A549 (cell line): ENCODE data around the gene MROH7. TPM values are rescaled to one million over a fixed set of nuclear protein-coding genes. Genes with fewer than 3 reads are reported as not detected.

Experiments used
- ATAC-seq, 2 experiments: fragments of 200-7000 bp in 1 of 2; fragments of >200 bp in 1 of 2; cut with Nextera tagmentation in 1 of 2; cut with Tn5 transposase in 1 of 2; 3 replicates each; pipeline versions ENCODE4 v1.8.0 to v1.9.1; 2018 to 2020; ENCODE audit warnings: mild to moderate bottlenecking in 1 of 2, moderate library complexity in 1 of 2
- CTCF ChIA-PET: fragments of 300-600 bp; sonication (Branson Sonifier 250); formaldehyde crosslinking; extraction: SDS; loops from one replicate; lab custom pipeline; 2021; ENCODE audit warnings: antibody characterized with exemption, inconsistent platforms; lab: Yijun Ruan, JAX
- POLR2A ChIA-PET: fragments of 350-600 bp; formaldehyde crosslinking; extraction: SDS; loops from one replicate; lab custom pipeline; 2021; ENCODE audit warnings: antibody characterized with exemption, inconsistent platforms; lab: Yijun Ruan, JAX
- DNase-seq, 2 experiments: peaks; one replicate each; pipeline versions ENCODE4 v3.0.0 to v3.0.0-alpha.2; 2011 to 2016; ENCODE audit warnings: low read depth in 1 of 2, low spot score in 1 of 2
- FAIRE-seq: peaks from 2 replicates; lab custom pipeline; 2011; peaks lifted over from hg19 to GRCh38; lab: Jason Lieb, UNC
- H3K27ac ChIP-seq, 2 experiments: fragments of >200 bp; sonication (Bioruptor Twin); formaldehyde crosslinking; 3 replicates each; pipeline ENCODE4 v1.5.1; 2016 to 2017
- H3K4me1 ChIP-seq: fragments of >200 bp; sonication (Bioruptor Twin); formaldehyde crosslinking; 3 replicates; pipeline ENCODE4 v1.6.1; 2016
- H3K4me2 ChIP-seq: fragments of >200 bp; sonication (Bioruptor Twin); formaldehyde crosslinking; 3 replicates; pipeline ENCODE4 v1.6.1; 2016
- H3K4me3 ChIP-seq: fragments of >200 bp; sonication (Bioruptor Twin); formaldehyde crosslinking; 3 replicates; pipeline ENCODE4 v1.5.1; 2016
- H3K9me3 ChIP-seq: fragments of >200 bp; sonication (Bioruptor Twin); formaldehyde crosslinking; 3 replicates; pipeline ENCODE4 v1.6.1; 2016
- CHD2 ChIP-seq: fragments of 150-350 bp; IDR thresholded peaks from 2 replicates; pipeline ENCODE4 v1.6.1; 2014; ENCODE audit warnings: low read length; ENCODE audit not compliant: partially characterized antibody
- CHD4 ChIP-seq: fragments of 200-600 bp; sonication (generic); IDR thresholded peaks from 2 replicates; pipeline ENCODE4 v1.6.1; 2016; ENCODE audit warnings: antibody characterized with exemption, mild to moderate bottlenecking, borderline replicate concordance
- EHF ChIP-seq: fragments of 250-450 bp; sonication (Bioruptor Pico); IDR thresholded peaks from 2 replicates; pipeline ENCODE4 v1.5.0; 2020; ENCODE audit warnings: mild to moderate bottlenecking
- EHMT2 ChIP-seq: fragments of 200-600 bp; sonication (generic); IDR thresholded peaks from 2 replicates; pipeline ENCODE4 v1.6.1; 2016; ENCODE audit warnings: antibody characterized with exemption, low read depth, mild to moderate bottlenecking, moderate library complexity
- FOSL2 ChIP-seq, 2 experiments: fragments of 450-650 bp in 1 of 2; fragments of >200 bp in 1 of 2; sonication (Bioruptor Twin) in 1 of 2; formaldehyde crosslinking; IDR thresholded peaks; 2 replicates each; pipeline versions ENCODE4 v1.5.0 to v1.6.1; 2016 to 2020; ENCODE audit warnings: mild to moderate bottlenecking in 1 of 2, moderate library complexity in 1 of 2
- KDM1A ChIP-seq: fragments of 200-600 bp; sonication (generic); IDR thresholded peaks from 2 replicates; pipeline ENCODE4 v1.6.1; 2016; ENCODE audit warnings: low read depth, mild to moderate bottlenecking
- KDM5A ChIP-seq: fragments of 200-600 bp; sonication (generic); IDR thresholded peaks from 2 replicates; pipeline ENCODE4 v1.6.1; 2016; ENCODE audit warnings: antibody characterized with exemption, mild to moderate bottlenecking
- MAFK ChIP-seq: fragments of 450-650 bp; IDR thresholded peaks from 2 replicates; pipeline ENCODE4 v1.6.1; 2014; ENCODE audit not compliant: partially characterized antibody
- POLR2A ChIP-seq: IDR thresholded peaks from 2 replicates; pipeline ENCODE4 v1.6.1; 2012; ENCODE audit warnings: mild to moderate bottlenecking, low read length
- POLR2AphosphoS2 ChIP-seq: conservative IDR thresholded peaks from 2 replicates; pipeline ENCODE4 v1.6.1; 2012; ENCODE audit warnings: low read length, improper control_type of control experiment, inconsistent platforms
- RAD21 ChIP-seq, 2 experiments: fragments of >200 bp in 1 of 2; sonication (Bioruptor Twin) in 1 of 2; formaldehyde crosslinking in 1 of 2; IDR thresholded peaks in 1 of 2; conservative IDR thresholded peaks in 1 of 2; 2 replicates in 1 of 2; 3 replicates in 1 of 2; pipeline ENCODE4 v1.6.1; 2012 to 2018; ENCODE audit warnings: inconsistent platforms in 1 of 2
- RNF2 ChIP-seq: fragments of 200-600 bp; sonication (generic); IDR thresholded peaks from 2 replicates; pipeline ENCODE4 v1.6.1; 2016; ENCODE audit warnings: low read depth, mild to moderate bottlenecking, antibody characterized with exemption, moderate library complexity, borderline replicate concordance
- SREBF2 ChIP-seq: fragments of 450-650 bp; IDR thresholded peaks from 2 replicates; pipeline ENCODE4 v1.6.1; 2014; ENCODE audit warnings: mild to moderate bottlenecking, moderate library complexity
- TFCP2L1 ChIP-seq: fragments of 250-450 bp; sonication (Bioruptor Pico); IDR thresholded peaks from 2 replicates; pipeline ENCODE4 v1.5.0; 2021; ENCODE audit warnings: mild to moderate bottlenecking
- ZNF302 ChIP-seq: fragments of 250-450 bp; sonication (Bioruptor Pico); IDR thresholded peaks from 2 replicates; pipeline ENCODE4 v1.9.0; 2021; ENCODE audit warnings: inconsistent platforms, mild to moderate bottlenecking, moderate library complexity
- WGBS: methylation state at CpG from one replicate; pipeline ENCODE4 v1.1.6; 2017; ENCODE audit errors: missing lambda C conversion rate; 5-methylcytosine and 5-hydroxymethylcytosine counted together
- polyA plus RNA-seq, 4 experiments: library from polyadenylated mRNA; depleted of rRNA in 3 of 4; stranded (reverse); fragments of >200 nt; fragmentation: RNase III in 1 of 4; extraction: RNeasy Plus Mini Kit Qiagen cat#74134 plus additional on column Dnase treatment in 1 of 4; gene quantifications; 2 replicates in 3 of 4; 3 replicates in 1 of 4; pipeline ENCODE4 v1.2.3, GENCODE V29; 2011 to 2017
- TF ChIP-seq, protein P1 (sequence below): fragments of 450-650 bp; IDR thresholded peaks from 2 replicates; pipeline ENCODE4 v1.6.1; 2014; ENCODE audit warnings: antibody characterized with exemption
- TF ChIP-seq, protein P2 (sequence below): fragments of >200 bp; sonication (Bioruptor Twin); formaldehyde crosslinking; IDR thresholded peaks from 3 replicates; pipeline ENCODE4 v1.6.1; 2016
- TF ChIP-seq, protein P3 (sequence below): fragments of 250-450 bp; sonication (Bioruptor Pico); IDR thresholded peaks from 2 replicates; pipeline ENCODE4 v1.5.0; 2020; ENCODE audit warnings: low read depth, mild to moderate bottlenecking, moderate library complexity
- TF ChIP-seq, protein P4 (sequence below): fragments of 150-350 bp; IDR thresholded peaks from 2 replicates; pipeline ENCODE4 v1.6.1; 2014; ENCODE audit warnings: low read depth, mild to moderate bottlenecking, low read length

The MROH7 gene
- polyA plus RNA-seq, 2 of the 4 experiments (the other 2 are of a cell fraction), result not detected

DNA sequence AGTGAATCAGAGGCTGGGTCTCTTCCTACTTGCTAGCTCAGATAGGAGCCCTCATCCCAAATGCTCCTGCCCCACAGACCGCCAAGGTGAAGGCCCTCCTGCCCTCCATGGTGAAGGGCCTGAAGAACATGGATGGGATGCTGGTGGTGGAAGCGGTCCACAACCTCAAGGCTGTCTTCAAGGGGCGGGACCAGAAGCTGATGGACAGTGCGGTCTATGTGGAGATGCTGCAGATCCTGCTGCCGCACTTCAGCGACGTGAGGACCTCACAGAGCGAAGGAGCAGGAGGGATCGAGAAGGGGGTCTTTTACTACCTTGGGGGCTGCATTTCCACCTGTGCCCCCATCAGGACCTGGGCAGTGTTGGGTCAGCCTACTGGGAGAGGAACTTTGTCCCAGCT is 59.5 kb downstream of the MROH7 start:
- no peak for DNase-seq
- 68% methylated on average over 6 of the region's 9 CpGs for WGBS
- POLR2A ChIA-PET, result no interaction called here
- H3K27ac ChIP-seq, result no peak overlapping the region
- TF ChIP-seq, protein P1, sequence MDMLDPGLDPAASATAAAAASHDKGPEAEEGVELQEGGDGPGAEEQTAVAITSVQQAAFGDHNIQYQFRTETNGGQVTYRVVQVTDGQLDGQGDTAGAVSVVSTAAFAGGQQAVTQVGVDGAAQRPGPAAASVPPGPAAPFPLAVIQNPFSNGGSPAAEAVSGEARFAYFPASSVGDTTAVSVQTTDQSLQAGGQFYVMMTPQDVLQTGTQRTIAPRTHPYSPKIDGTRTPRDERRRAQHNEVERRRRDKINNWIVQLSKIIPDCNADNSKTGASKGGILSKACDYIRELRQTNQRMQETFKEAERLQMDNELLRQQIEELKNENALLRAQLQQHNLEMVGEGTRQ, result no peak
- no peak for TF ChIP-seq ZNF302 (CRISPR knock-in tag)
- TF ChIP-seq, protein P2, sequence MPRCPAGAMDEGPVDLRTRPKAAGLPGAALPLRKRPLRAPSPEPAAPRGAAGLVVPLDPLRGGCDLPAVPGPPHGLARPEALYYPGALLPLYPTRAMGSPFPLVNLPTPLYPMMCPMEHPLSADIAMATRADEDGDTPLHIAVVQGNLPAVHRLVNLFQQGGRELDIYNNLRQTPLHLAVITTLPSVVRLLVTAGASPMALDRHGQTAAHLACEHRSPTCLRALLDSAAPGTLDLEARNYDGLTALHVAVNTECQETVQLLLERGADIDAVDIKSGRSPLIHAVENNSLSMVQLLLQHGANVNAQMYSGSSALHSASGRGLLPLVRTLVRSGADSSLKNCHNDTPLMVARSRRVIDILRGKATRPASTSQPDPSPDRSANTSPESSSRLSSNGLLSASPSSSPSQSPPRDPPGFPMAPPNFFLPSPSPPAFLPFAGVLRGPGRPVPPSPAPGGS, result no peak
- no peak for TF ChIP-seq TFCP2L1
- TF ChIP-seq, protein P3, sequence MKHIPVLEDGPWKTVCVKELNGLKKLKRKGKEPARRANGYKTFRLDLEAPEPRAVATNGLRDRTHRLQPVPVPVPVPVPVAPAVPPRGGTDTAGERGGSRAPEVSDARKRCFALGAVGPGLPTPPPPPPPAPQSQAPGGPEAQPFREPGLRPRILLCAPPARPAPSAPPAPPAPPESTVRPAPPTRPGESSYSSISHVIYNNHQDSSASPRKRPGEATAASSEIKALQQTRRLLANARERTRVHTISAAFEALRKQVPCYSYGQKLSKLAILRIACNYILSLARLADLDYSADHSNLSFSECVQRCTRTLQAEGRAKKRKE, result no peak
- TF ChIP-seq RAD21 (conservative IDR thresholded peaks at IDR 0.05 in 1 of 2, IDR thresholded peaks at IDR 0.05 in 1 of 2), result no peak
- no peak for TF ChIP-seq CHD4
- no peak for TF ChIP-seq MAFK
- no peak for TF ChIP-seq EHF (CRISPR knock-in tag)
- TF ChIP-seq, all 56 proteins: peak for 0
- Histone ChIP-seq H3K4me1 (no peaks in the 10 kb centered on the region), H3K4me2 (no peak overlapping the region), H3K4me3 (no peak overlapping the region), H3K9me3 (no peaks in the 10 kb centered on the region)
- CTCF ChIA-PET, result no interaction called here
- ATAC-seq (no peak), FAIRE-seq (no peak)

DNA sequence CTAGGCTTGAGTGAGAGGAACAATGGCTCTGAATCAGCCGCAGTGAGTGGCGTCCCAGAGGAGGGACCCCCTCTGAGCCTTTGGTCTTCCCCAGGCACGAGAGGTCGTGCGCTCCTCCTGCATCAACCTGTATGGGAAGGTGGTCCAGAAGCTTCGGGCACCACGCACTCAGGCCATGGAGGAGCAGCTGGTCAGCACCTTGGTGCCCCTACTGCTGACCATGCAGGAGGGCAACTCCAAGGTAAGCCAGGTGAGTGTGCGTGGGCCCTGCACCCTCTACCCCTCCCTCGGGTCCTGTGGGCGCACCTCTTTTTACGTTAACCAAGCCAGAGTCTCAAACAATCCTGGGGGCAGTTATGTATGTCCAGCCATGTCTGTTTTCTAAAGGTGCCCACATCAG is 60.4 kb downstream of the MROH7 start:
- FAIRE-seq (no peak), ATAC-seq (no peak), DNase-seq (no peak)
- Histone ChIP-seq H3K4me3 (no peak overlapping the region), H3K9me3 (no peaks in the 10 kb centered on the region), H3K4me2 (no peak overlapping the region), H3K27ac (no peak overlapping the region), H3K4me1 (no peaks in the 10 kb centered on the region)
- 75% methylated on average over 3 of the region's 11 CpGs for WGBS
- ChIA-PET CTCF (interaction anchor here (1.3 kb wide), 1 partner anchor 108 kb away, joined by 3 read pairs; no protein-coding TSS in a partner anchor), POLR2A (no interaction called here)
- TF ChIP-seq RAD21 (conservative IDR thresholded peaks at IDR 0.05 in 1 of 2, IDR thresholded peaks at IDR 0.05 in 1 of 2) (no peak), CHD2 (no peak), KDM5A (no peak)

DNA sequence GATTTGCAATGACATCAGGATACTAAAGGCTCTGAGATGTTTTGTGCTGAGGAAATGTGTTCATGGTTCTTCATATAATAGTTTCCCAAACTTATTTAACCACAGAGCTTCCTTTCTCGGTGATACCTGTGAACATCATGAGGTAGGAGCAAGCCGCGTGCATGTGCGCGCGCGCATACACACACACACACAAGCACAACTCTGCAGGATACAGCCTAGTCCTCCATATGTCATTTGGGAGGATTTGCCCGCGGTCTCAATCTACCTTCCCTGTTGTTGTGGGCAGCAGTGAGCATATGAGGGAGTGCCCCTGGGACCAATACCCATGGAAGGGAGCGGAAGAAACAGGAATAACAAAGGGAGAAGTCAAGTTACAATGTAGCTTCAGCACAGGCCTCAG is 61.9 kb downstream of the MROH7 start:
- no peak for TF ChIP-seq RNF2
- no peak for TF ChIP-seq FOSL2 (IDR thresholded peaks at IDR 0.05)
- no peak for TF ChIP-seq FOSL2 (CRISPR knock-in tag; IDR thresholded peaks at IDR 0.05)
- TF ChIP-seq CHD4, result no peak
- no peak for TF ChIP-seq SREBF2
- no peak for TF ChIP-seq MAFK
- TF ChIP-seq EHMT2, result no peak
- TF ChIP-seq, protein P4, sequence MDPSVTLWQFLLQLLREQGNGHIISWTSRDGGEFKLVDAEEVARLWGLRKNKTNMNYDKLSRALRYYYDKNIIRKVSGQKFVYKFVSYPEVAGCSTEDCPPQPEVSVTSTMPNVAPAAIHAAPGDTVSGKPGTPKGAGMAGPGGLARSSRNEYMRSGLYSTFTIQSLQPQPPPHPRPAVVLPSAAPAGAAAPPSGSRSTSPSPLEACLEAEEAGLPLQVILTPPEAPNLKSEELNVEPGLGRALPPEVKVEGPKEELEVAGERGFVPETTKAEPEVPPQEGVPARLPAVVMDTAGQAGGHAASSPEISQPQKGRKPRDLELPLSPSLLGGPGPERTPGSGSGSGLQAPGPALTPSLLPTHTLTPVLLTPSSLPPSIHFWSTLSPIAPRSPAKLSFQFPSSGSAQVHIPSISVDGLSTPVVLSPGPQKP, result no peak
- TF ChIP-seq KDM1A, result no peak
- TF ChIP-seq POLR2AphosphoS2, result no peak
- TF ChIP-seq POLR2A, result no peak
- TF ChIP-seq EHF (CRISPR knock-in tag), result no peak
- Histone ChIP-seq H3K27ac (no peak overlapping the region), H3K4me3 (no peak overlapping the region), H3K9me3 (no peaks in the 10 kb centered on the region), H3K4me1 (no peaks in the 10 kb centered on the region), H3K4me2 (no peak overlapping the region)
- DNase-seq (no peak), FAIRE-seq (no peak), ATAC-seq (no peak)
- ChIA-PET POLR2A (no interaction called here), CTCF (interaction anchor here (1.0 kb wide), 1 partner anchor 9 kb away, joined by 3 read pairs; no protein-coding TSS in a partner anchor)
- 84% methylated on average over 10 of the region's 10 CpGs for WGBS
